HG02571 (cell line): Measurements from ENCODE around the gene KCNIP3.
"Not testable (repeated sequence)": the region's sequence is repeated elsewhere in the genome, so short reads cannot be mapped to it uniquely, and the experiment has no call there.

Experiments
- ATAC-seq: cut with Tn5 transposase; IDR thresholded peaks from one replicate; pipeline ENCODE4 v1.9.1; 2021; ENCODE audit warnings: mild to moderate bottlenecking, moderate library complexity; ENCODE audit not compliant: unreplicated experiment

The KCNIP3 gene

DNA sequence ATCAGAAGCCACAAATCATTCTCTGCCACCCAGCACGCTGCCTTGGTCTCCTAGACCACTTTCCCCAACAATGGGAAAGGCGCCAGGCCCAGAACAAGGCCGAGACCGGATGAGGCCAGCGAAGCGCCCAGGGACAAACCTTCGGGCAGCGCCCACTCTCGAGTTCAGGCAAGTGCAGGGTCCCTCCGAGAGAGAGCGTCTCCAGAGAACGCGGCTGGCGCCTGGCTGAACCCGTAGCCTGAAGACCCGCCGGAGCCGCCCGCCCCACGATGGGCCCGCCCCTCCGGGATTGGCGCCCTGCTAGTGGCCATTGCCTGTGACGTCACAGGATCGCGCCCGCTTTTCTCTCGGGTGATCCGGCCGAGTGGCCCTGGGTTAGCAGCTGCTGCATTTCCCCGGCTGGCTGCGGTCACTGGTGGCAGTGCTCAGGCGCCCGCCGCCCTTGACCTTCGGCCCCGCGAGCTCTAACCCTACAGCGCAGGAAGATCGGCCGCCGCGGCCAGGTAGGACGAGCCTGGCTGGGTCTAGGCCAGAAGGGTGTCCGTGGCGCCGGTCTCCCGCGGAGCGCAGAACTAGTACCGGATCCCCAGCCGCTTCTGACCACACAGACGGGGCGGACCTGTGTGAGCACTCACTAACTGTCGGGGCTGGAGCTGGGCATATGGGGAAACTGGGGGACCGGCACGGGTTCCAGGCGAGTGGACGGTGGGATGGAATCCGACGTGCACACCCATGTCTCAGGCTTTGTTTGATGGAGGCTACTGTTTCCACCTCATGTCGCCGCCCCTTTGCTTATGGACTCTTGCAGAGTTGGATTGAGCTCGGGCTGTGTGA is 105.4 kb downstream of the KCNIP3 start, which contains the start of gene FAHD2A:
Gene FAHD2A (plus strand): TSS at position 339 of the 834 bp plus-strand sequence. CDS start 2,851 bp downstream, outside the sequence.
- peak; percentile 90 for ATAC-seq

GRCh38 chr2:95403204-95403721 is 106.1 kb downstream of the KCNIP3 start:
- ATAC-seq, result peak; percentile 30

DNA sequence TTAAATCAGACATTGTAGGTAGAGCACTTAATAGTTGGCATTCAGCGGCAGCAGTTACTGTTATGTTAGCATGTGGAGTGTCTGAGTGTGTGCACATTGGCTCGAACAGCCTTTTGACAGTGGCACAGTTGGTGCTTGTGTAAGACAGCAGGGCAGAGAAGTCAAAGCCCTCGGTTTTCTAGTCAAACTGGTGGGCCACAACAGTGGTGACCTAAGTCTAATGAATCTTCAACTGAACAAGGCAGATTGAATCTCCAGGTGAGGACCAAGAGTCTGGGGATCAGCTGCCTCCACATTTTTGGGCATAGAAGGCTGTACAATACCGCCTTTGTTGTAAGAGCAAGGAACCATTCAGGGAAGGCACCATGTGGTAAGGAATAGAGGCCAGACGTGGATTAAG is 106.7 kb downstream of the KCNIP3 start:
- ATAC-seq, result not testable (repeated sequence)

GRCh38 chr2:95404676-95405075 is 107.5 kb downstream of the KCNIP3 start:
- not testable (repeated sequence) for ATAC-seq

GRCh38 chr2:95411239-95411638 is 114.1 kb downstream of the KCNIP3 start:
- not testable (repeated sequence) for ATAC-seq

GRCh38 chr2:95414015-95414594 is 117.0 kb downstream of the KCNIP3 start:
- peak; percentile 81 for ATAC-seq

DNA sequence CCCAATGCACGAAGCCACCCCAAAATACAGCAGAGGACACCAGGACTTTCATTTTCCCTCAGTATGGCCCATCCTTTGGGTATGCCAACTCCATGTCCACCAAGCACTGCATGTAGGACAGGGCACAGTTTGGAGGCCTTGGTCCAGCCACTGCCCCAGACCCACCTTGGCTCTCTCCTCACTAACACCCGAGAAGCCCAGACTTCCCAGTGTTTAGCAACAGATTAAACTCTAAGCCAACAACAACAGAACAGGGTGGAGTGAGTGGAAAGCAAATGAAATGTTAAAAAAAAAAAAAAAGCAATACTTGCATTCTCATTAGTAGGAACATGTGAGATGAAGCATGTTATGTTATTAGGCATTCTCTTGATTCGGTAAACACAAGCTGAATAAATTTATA is 118.0 kb downstream of the KCNIP3 start:
- ATAC-seq, result not testable (repeated sequence)

GRCh38 chr2:95415561-95415960 is 118.4 kb downstream of the KCNIP3 start:
- ATAC-seq, result not testable (repeated sequence)

- not testable (repeated sequence) for ATAC-seq
These were observed 130.2 kb downstream of the KCNIP3 start for GRCh38 chr2:95427196-95427867.

GRCh38 chr2:95429748-95430467 is 132.8 kb downstream of the KCNIP3 start:
- ATAC-seq, result not testable (repeated sequence)

GRCh38 chr2:95433373-95433772 is 136.2 kb downstream of the KCNIP3 start:
- not testable (repeated sequence) for ATAC-seq

- ATAC-seq, result not testable (repeated sequence)
These were observed 136.8 kb downstream of the KCNIP3 start for GRCh38 chr2:95433973-95434372.

GRCh38 chr2:95434507-95435076 is 137.4 kb downstream of the KCNIP3 start:
- not testable (repeated sequence) for ATAC-seq

GRCh38 chr2:95435162-95435871 is 138.2 kb downstream of the KCNIP3 start:
- not testable (repeated sequence) for ATAC-seq
